Loucy (cell line): ENCODE measurements around the gene CACNA1D.

Experiments
- H2AFZ ChIP-seq: fragments of 200-600 bp; sonication (generic); 2 replicates; pipeline ENCODE4 v1.6.0; 2016; ENCODE audit warnings: antibody characterized with exemption, mild to moderate bottlenecking, low read length, moderate library complexity
- H3F3A ChIP-seq: fragments of 200-600 bp; 2 replicates; pipeline ENCODE4 v1.6.0; 2016; ENCODE audit warnings: antibody characterized with exemption, low read depth, mild to moderate bottlenecking
- H3K27me3 ChIP-seq: fragments of 200-600 bp; sonication (generic); 2 replicates; pipeline ENCODE4 v1.6.1; 2014; ENCODE audit warnings: low read length, mild to moderate bottlenecking; ENCODE audit not compliant: insufficient read depth, poor library complexity, severe bottlenecking
- H3K36me3 ChIP-seq: fragments of 200-600 bp; sonication (generic); 2 replicates; pipeline ENCODE4 v1.6.1; 2016; ENCODE audit warnings: low read length; ENCODE audit not compliant: insufficient read depth
- H3K4me1 ChIP-seq: fragments of 200-600 bp; sonication (generic); 2 replicates; pipeline ENCODE4 v1.5.1; 2014; ENCODE audit warnings: low read length, mild to moderate bottlenecking; ENCODE audit not compliant: insufficient read depth, poor library complexity, severe bottlenecking
- H3K4me2 ChIP-seq: fragments of 200-600 bp; sonication (generic); 2 replicates; pipeline ENCODE4 v1.6.0; 2014; ENCODE audit warnings: antibody characterized with exemption, low read length, low read depth, mild to moderate bottlenecking; ENCODE audit not compliant: poor library complexity, severe bottlenecking
- H3K4me3 ChIP-seq: fragments of 200-600 bp; sonication (generic); 2 replicates; pipeline ENCODE4 v1.5.1; 2014; ENCODE audit warnings: low read length, mild to moderate bottlenecking, mixed read lengths; ENCODE audit not compliant: poor library complexity, severe bottlenecking
- H3K79me2 ChIP-seq: fragments of 200-600 bp; sonication (generic); 2 replicates; pipeline ENCODE4 v1.6.1; 2014; ENCODE audit warnings: low read length; ENCODE audit not compliant: insufficient read depth
- H3K9ac ChIP-seq: fragments of 200-600 bp; sonication (generic); 2 replicates; pipeline ENCODE4 v1.6.0; 2014; ENCODE audit warnings: mild to moderate bottlenecking, low read depth, low read length, moderate library complexity; ENCODE audit not compliant: poor library complexity, severe bottlenecking
- H3K9me2 ChIP-seq: fragments of 200-600 bp; sonication (generic); replicated peaks from 2 replicates; pipeline ENCODE4 v1.6.1; 2016; ENCODE audit warnings: low read depth, low read length, mixed read lengths
- H3K9me3 ChIP-seq: fragments of 200-600 bp; sonication (generic); 2 replicates; pipeline ENCODE4 v1.6.1; 2014; ENCODE audit warnings: mild to moderate bottlenecking, antibody characterized with exemption, low read length, low read depth; ENCODE audit not compliant: insufficient read depth
- H4K20me1 ChIP-seq: fragments of 200-600 bp; sonication (generic); 2 replicates; pipeline ENCODE4 v1.6.0; 2014; ENCODE audit warnings: antibody characterized with exemption, low read length, mild to moderate bottlenecking; ENCODE audit not compliant: insufficient read depth, poor library complexity, severe bottlenecking
- EZH2phosphoT487 ChIP-seq: fragments of 200-600 bp; IDR thresholded peaks from 2 replicates; pipeline ENCODE4 v1.6.1; 2018; ENCODE audit warnings: antibody characterized with exemption, mild to moderate bottlenecking, moderate library complexity, borderline replicate concordance
- TF ChIP-seq, protein P1 (sequence below): fragments of 200-600 bp; sonication (generic); conservative IDR thresholded peaks from 2 replicates; pipeline ENCODE4 v1.5.1; 2014; ENCODE audit warnings: mild to moderate bottlenecking, antibody characterized with exemption, low read length

CACNA1D gene

GRCh38 chr3:53675942-53676341 is 181.5 kb downstream of the CACNA1D start:
- Histone ChIP-seq H3K4me1 (no peaks in the 10 kb centered on the region), H3K36me3 (no peaks in the 10 kb centered on the region), H4K20me1 (no peaks in the 10 kb centered on the region), H2AFZ (no peak overlapping the region), H3K9ac (no peak overlapping the region), H3K4me2 (no peak overlapping the region), H3K79me2 (no peaks in the 10 kb centered on the region), H3K9me2 (no peaks in the 10 kb centered on the region), H3K27me3 (no peaks in the 10 kb centered on the region), H3K4me3 (no peak overlapping the region), H3K9me3 (no peaks in the 10 kb centered on the region), H3F3A (no peaks in the 10 kb centered on the region)
- no peak for TF ChIP-seq EZH2phosphoT487

DNA sequence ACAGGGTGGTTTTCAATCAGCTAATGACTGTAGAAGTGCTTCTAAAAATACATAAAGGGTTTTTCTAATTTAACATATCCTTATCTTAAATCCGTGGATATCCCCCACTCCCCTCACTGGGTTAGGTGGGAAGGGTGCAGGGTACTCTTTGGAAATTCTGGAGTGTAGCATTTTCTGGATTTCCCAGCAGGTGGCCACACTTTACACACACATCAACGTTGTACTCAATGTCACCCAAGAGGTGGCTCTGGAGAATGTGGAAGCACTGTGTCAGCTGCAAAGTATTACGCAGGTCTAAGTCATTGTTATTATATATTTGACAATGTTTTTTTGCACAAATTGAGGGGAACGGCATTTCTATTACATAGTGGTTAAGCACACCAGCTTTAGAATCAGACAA is 183.0 kb downstream of the CACNA1D start:
- Histone ChIP-seq H3K27me3 (no peaks in the 10 kb centered on the region), H3K4me3 (no peak overlapping the region), H3K9me3 (no peaks in the 10 kb centered on the region), H3K4me2 (no peak overlapping the region), H3F3A (no peaks in the 10 kb centered on the region), H3K79me2 (no peaks in the 10 kb centered on the region), H3K9me2 (no peaks in the 10 kb centered on the region), H3K36me3 (no peaks in the 10 kb centered on the region), H3K9ac (no peak overlapping the region), H4K20me1 (no peaks in the 10 kb centered on the region), H2AFZ (no peak overlapping the region), H3K4me1 (no peaks in the 10 kb centered on the region)
- no peak for TF ChIP-seq EZH2phosphoT487
- TF ChIP-seq, protein P1, sequence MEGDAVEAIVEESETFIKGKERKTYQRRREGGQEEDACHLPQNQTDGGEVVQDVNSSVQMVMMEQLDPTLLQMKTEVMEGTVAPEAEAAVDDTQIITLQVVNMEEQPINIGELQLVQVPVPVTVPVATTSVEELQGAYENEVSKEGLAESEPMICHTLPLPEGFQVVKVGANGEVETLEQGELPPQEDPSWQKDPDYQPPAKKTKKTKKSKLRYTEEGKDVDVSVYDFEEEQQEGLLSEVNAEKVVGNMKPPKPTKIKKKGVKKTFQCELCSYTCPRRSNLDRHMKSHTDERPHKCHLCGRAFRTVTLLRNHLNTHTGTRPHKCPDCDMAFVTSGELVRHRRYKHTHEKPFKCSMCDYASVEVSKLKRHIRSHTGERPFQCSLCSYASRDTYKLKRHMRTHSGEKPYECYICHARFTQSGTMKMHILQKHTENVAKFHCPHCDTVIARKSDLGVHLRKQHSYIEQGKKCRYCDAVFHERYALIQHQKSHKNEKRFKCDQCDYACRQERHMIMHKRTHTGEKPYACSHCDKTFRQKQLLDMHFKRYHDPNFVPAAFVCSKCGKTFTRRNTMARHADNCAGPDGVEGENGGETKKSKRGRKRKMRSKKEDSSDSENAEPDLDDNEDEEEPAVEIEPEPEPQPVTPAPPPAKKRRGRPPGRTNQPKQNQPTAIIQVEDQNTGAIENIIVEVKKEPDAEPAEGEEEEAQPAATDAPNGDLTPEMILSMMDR, result peak; percentile 63

DNA sequence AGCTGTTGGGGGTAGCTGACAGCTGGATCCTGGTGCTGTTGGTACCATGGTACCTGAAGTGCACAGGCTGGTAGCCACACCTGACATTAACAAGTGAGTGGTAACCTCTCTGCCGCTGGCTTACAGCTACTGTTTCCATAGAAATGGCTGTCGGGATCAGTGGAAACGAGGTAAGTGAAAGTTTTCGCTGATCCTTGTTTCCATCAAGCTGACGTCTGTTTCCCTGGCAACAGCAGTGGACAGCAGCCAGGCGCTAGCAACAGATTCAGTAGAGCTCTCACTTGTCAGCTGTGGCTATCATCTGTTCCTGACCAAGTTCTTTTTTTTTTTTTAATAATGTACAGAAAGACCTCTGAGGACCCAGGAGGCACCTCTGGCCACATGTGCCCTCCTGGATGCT is 185.6 kb downstream of the CACNA1D start:
- Histone ChIP-seq H3K4me1 (no peaks in the 10 kb centered on the region), H3K9me3 (no peaks in the 10 kb centered on the region), H2AFZ (no peak overlapping the region), H3K9ac (no peak overlapping the region), H3K36me3 (no peaks in the 10 kb centered on the region), H3K4me2 (no peak overlapping the region), H4K20me1 (no peaks in the 10 kb centered on the region), H3K79me2 (no peaks in the 10 kb centered on the region), H3K4me3 (no peak overlapping the region), H3K9me2 (no peaks in the 10 kb centered on the region), H3F3A (no peaks in the 10 kb centered on the region), H3K27me3 (peaks cover 21% of the 10 kb centered on the region)
- TF ChIP-seq, protein P1, result no peak
- TF ChIP-seq EZH2phosphoT487, result no peak

DNA sequence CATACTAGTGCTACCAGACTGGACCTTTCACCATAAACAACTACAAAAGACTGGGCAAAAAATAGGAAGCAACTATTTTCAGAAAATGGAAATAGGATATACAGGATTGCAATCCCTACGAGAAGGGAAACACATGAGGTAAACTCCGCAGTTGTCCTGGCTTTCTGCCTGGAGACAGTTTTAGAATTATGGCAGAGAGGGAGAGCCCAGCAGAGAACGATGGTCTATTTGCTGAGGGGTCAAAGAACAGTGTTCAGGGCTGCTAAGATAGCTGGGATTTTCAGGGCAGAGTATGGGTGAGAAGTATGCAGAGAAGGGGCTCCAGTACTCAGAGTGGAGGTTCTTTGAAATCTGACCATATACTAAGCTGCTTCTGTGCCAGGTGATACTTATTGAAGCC is 188.4 kb downstream of the CACNA1D start:
- Histone ChIP-seq H2AFZ (no peak overlapping the region), H3K36me3 (no peaks in the 10 kb centered on the region), H3K79me2 (no peaks in the 10 kb centered on the region), H3K4me3 (no peak overlapping the region), H3K4me1 (no peaks in the 10 kb centered on the region), H3K9me2 (no peaks in the 10 kb centered on the region), H3K27me3 (peaks cover 21% of the 10 kb centered on the region), H3K9me3 (no peaks in the 10 kb centered on the region), H3K4me2 (no peak overlapping the region), H3K9ac (no peak overlapping the region), H4K20me1 (no peaks in the 10 kb centered on the region), H3F3A (no peaks in the 10 kb centered on the region)
- no peak for TF ChIP-seq EZH2phosphoT487
- TF ChIP-seq, protein P1, result no peak
